Heart left ventricle (tissue), 13 donors: ENCODE measurements around the gene CD80.

ENCODE experiments used
- CTCF ChIP-seq, 12 donors: fragments of 200-600 bp; sonication (generic) in 4 of 12; IDR thresholded peaks; one replicate each; pipeline versions ENCODE4 v1.5.0 to v1.8.0; 2018 to 2022; ENCODE audit warnings: antibody characterized with exemption in 12 of 12, mild to moderate bottlenecking in 5 of 12
- POLR2A ChIP-seq, 2 donors: fragments of 450-650 bp; IDR thresholded peaks; one replicate each; pipeline ENCODE4 v1.6.1; 2017; ENCODE audit warnings: antibody characterized with exemption in 2 of 2, mild to moderate bottlenecking in 2 of 2, moderate library complexity in 2 of 2
- donor health status: ischemic (EF 13 %, LVEDD 7.1; RV severe dilation, severe dysfunction).
- donor health status: DM: no; HTN: yes; CAD: no.
- donor health status: DM: no; HTN: no; CAD: no.
- donor health status: ischemic (EF 25% LVEDD 6.9; RV normal size, moderate dysfunction).
- donor health status: ischemic (EF 25% LVEDD 5.7; RV mildly dilated, moderate dysfunction).
- donor health status: ischemic (EF 35%, LVEDD 5.7; RV mildly dilated, moderate dysfunction).
- donor health status: nonischemic (EF 11% LVEDD 7.7; RV severe dilation, severe dysfunction).
- donor health status: DM: yes; HTN: yes; CAD: no.
- donor health status: PGD.
- donor health status: ischemic (EF 29% LVEDD 5.4; RV normal size, mild dysfunction).
- donor health status: nonischemic (EF 23%, LVEDD 6.1; RV moderate dilation, normal function).

GRCh38 chr3:119497820-119498185, 61.6 kb downstream of the CD80 start:
- TF ChIP-seq CTCF (IDR thresholded peaks at IDR 0.05) (no peak), POLR2A (IDR thresholded peaks at IDR 0.05) (no peak)
